Activated CD8-positive, alpha-beta memory T cell treated with anti-CD3 and anti-CD28 coated beads, Interleukin-2, amount 10 ng/mL, durations not matched to agents 7 days and 5 days (primary cell): ENCODE results near the gene GBF1. TPM values are rescaled to one million over a fixed set of nuclear protein-coding genes. Genes with fewer than 3 reads are reported as not detected.

Source experiments
- ATAC-seq: fragments of 150-1000 bp; cut with Tn5 transposase; one replicate; pipeline ENCODE4 v1.10.0; 2021; ENCODE audit warnings: moderate library complexity
- CTCF ChIA-PET: fragments of 350-600 bp; sonication (Branson Sonifier 250); formaldehyde crosslinking; loops from one replicate; lab custom pipeline; 2021; ENCODE audit warnings: antibody characterized with exemption; lab: Charles Lee
- DNase-seq: peaks from one replicate; pipeline ENCODE4 v3.0.0-alpha.2; 2020
- H3K27ac Mint-ChIP-seq: one replicate; pipeline ENCODE4 v1.8.0; 2021; ENCODE audit warnings: mild to moderate bottlenecking, mixed read lengths
- H3K27me3 Mint-ChIP-seq: one replicate; pipeline ENCODE4 v1.8.0; 2021; ENCODE audit warnings: mixed read lengths
- H3K36me3 Mint-ChIP-seq: one replicate; pipeline ENCODE4 v1.8.0; 2021; ENCODE audit warnings: mild to moderate bottlenecking, mixed read lengths
- H3K4me1 Mint-ChIP-seq: one replicate; pipeline ENCODE4 v1.8.0; 2021; ENCODE audit warnings: mixed read lengths
- H3K4me3 Mint-ChIP-seq: one replicate; pipeline ENCODE4 v1.8.0; 2021; ENCODE audit warnings: mild to moderate bottlenecking, moderate library complexity, mixed read lengths
- H3K9me3 Mint-ChIP-seq: one replicate; pipeline ENCODE4 v1.8.0; 2022; ENCODE audit warnings: low read depth, mixed read lengths
- total RNA-seq, 2 experiments: library from RNA; stranded (reverse); gene quantifications; one replicate each; pipeline ENCODE4 v1.2.3, GENCODE V29; 2021

GBF1 gene
- total RNA-seq, 2 experiments from 2014 or later, result 46.5 to 51.6 TPM

- Mint-ChIP-seq H3K9me3 (no peaks in the 10 kb centered on the region), H3K36me3 (peaks cover 1% of the 10 kb centered on the region), H3K4me1 (peaks cover 11% of the 10 kb centered on the region), H3K27me3 (no peaks in the 10 kb centered on the region), H3K4me3 (no peak overlapping the region), H3K27ac (no peak overlapping the region)
- ATAC-seq (no peak), DNase-seq (no peak)
- CTCF ChIA-PET, result interaction anchor here (1.5 to 1.8 kb wide), 2 partner anchors 36 to 86 kb away, joined by 4 read pairs; no protein-coding TSS in a partner anchor
Observed at GRCh38 chr10:102316421-102316820, 71.1 kb downstream of the GBF1 start.

- Mint-ChIP-seq H3K4me1 (peaks cover 21% of the 10 kb centered on the region), H3K36me3 (peaks cover 2% of the 10 kb centered on the region), H3K27me3 (no peaks in the 10 kb centered on the region), H3K27ac (no peak overlapping the region), H3K9me3 (no peaks in the 10 kb centered on the region), H3K4me3 (no peak overlapping the region)
- peak; percentile 82 for ATAC-seq
- DNase-seq, result peak; percentile 85
- CTCF ChIA-PET, result interaction anchor here (0.6 to 1.7 kb wide), 7 partner anchors 10 to 284 kb away, joined by 3 to 17 read pairs (median 4); no protein-coding TSS in a partner anchor
Observed at GRCh38 chr10:102322914-102323313, 77.6 kb downstream of the GBF1 start.

GRCh38 chr10:102324061-102324460, 78.7 kb downstream of the GBF1 start:
- Mint-ChIP-seq H3K4me3 (no peak overlapping the region), H3K4me1 (peaks cover 21% of the 10 kb centered on the region), H3K27ac (no peak overlapping the region), H3K9me3 (no peaks in the 10 kb centered on the region), H3K27me3 (no peaks in the 10 kb centered on the region), H3K36me3 (peaks cover 2% of the 10 kb centered on the region)
- ATAC-seq (no peak), DNase-seq (no peak)
- CTCF ChIA-PET, result interaction anchor here (1.5 to 1.7 kb wide), 2 partner anchors 28 to 93 kb away, joined by 16 to 17 read pairs; no protein-coding TSS in a partner anchor

- Mint-ChIP-seq H3K27ac (no peak overlapping the region), H3K9me3 (no peaks in the 10 kb centered on the region), H3K4me3 (no peak overlapping the region), H3K27me3 (no peaks in the 10 kb centered on the region), H3K36me3 (peaks cover 4% of the 10 kb centered on the region), H3K4me1 (peaks cover 19% of the 10 kb centered on the region)
- CTCF ChIA-PET, result interaction anchor here (1.7 to 2.4 kb wide), 2 partner anchors 26 to 96 kb away, joined by 4 to 11 read pairs; no protein-coding TSS in a partner anchor
- ATAC-seq, result no peak
- DNase-seq, result no peak
Observed at GRCh38 chr10:102326031-102326430, 80.7 kb downstream of the GBF1 start.

- Mint-ChIP-seq H3K27me3 (no peaks in the 10 kb centered on the region), H3K27ac (no peak overlapping the region), H3K9me3 (no peaks in the 10 kb centered on the region), H3K4me3 (no peak overlapping the region), H3K36me3 (peaks cover 2% of the 10 kb centered on the region), H3K4me1 (peaks cover 17% of the 10 kb centered on the region)
- CTCF ChIA-PET, result interaction anchor here (1.2 to 2.4 kb wide), 2 partner anchors 25 to 95 kb away, joined by 4 to 11 read pairs; no protein-coding TSS in a partner anchor
- ATAC-seq, result no peak
- no peak for DNase-seq
Observed at GRCh38 chr10:102327002-102327401, 81.7 kb downstream of the GBF1 start.

GRCh38 chr10:102327641-102328040, 82.3 kb downstream of the GBF1 start:
- DNase-seq (no peak), ATAC-seq (no peak)
- Mint-ChIP-seq H3K4me3 (no peak overlapping the region), H3K4me1 (peaks cover 11% of the 10 kb centered on the region), H3K27ac (no peak overlapping the region), H3K36me3 (peaks cover 4% of the 10 kb centered on the region), H3K27me3 (no peaks in the 10 kb centered on the region), H3K9me3 (no peaks in the 10 kb centered on the region)
- CTCF ChIA-PET, result interaction anchor here (0.7 to 2.4 kb wide), 4 partner anchors 22 to 439 kb away, joined by 3 to 11 read pairs (median 4); no protein-coding TSS in a partner anchor

- Mint-ChIP-seq H3K9me3 (no peaks in the 10 kb centered on the region), H3K4me3 (no peak overlapping the region), H3K4me1 (peaks cover 5% of the 10 kb centered on the region), H3K27ac (no peak overlapping the region), H3K36me3 (peaks cover 5% of the 10 kb centered on the region), H3K27me3 (no peaks in the 10 kb centered on the region)
- CTCF ChIA-PET, result interaction anchor here (1.0 to 2.0 kb wide), 3 partner anchors 14 to 103 kb away, joined by 3 to 7 read pairs (median 4); no protein-coding TSS in a partner anchor
- ATAC-seq (no peak), DNase-seq (no peak)
Observed at GRCh38 chr10:102332772-102333171, 87.4 kb downstream of the GBF1 start.

- DNase-seq, result no peak
- ATAC-seq, result no peak
- peaks cover 10% of the 10 kb centered on the region for H3K4me1 Mint-ChIP-seq
- H3K27me3 Mint-ChIP-seq, result no peaks in the 10 kb centered on the region
- peaks cover 7% of the 10 kb centered on the region for H3K36me3 Mint-ChIP-seq
- H3K4me3 Mint-ChIP-seq, result no peak overlapping the region
- H3K27ac Mint-ChIP-seq, result no peak overlapping the region
- CTCF ChIA-PET, result interaction anchor here (2.0 to 3.7 kb wide), 2 partner anchors 13 to 17 kb away, joined by 7 to 17 read pairs; no protein-coding TSS in a partner anchor
- no peaks in the 10 kb centered on the region for H3K9me3 Mint-ChIP-seq
Observed at GRCh38 chr10:102334101-102334500, 88.8 kb downstream of the GBF1 start.

- H3K27ac Mint-ChIP-seq, result no peak overlapping the region
- ATAC-seq (no peak), DNase-seq (no peak)
- CTCF ChIA-PET, result interaction anchor here (1.4 to 3.7 kb wide), 2 partner anchors 16 to 103 kb away, joined by 4 to 17 read pairs; no protein-coding TSS in a partner anchor
- no peaks in the 10 kb centered on the region for H3K27me3 Mint-ChIP-seq
- H3K4me1 Mint-ChIP-seq, result peaks cover 10% of the 10 kb centered on the region
- peaks cover 6% of the 10 kb centered on the region for H3K36me3 Mint-ChIP-seq
- H3K9me3 Mint-ChIP-seq, result no peaks in the 10 kb centered on the region
- no peak overlapping the region for H3K4me3 Mint-ChIP-seq
Observed at GRCh38 chr10:102335184-102335583, 89.9 kb downstream of the GBF1 start.

GRCh38 chr10:102341038-102341688, 95.8 kb downstream of the GBF1 start:
- Mint-ChIP-seq H3K9me3 (no peaks in the 10 kb centered on the region), H3K4me1 (peaks cover 10% of the 10 kb centered on the region), H3K36me3 (peaks cover 8% of the 10 kb centered on the region), H3K4me3 (no peak overlapping the region), H3K27ac (no peak overlapping the region), H3K27me3 (no peaks in the 10 kb centered on the region)
- no peak for DNase-seq
- CTCF ChIA-PET, result interaction anchor here (0.7 to 2.5 kb wide), 4 partner anchors 10 to 172 kb away, joined by 3 to 28 read pairs (median 7); no protein-coding TSS in a partner anchor
- ATAC-seq, result no peak

GRCh38 chr10:102342458-102342857, 97.1 kb downstream of the GBF1 start:
- Mint-ChIP-seq H3K27ac (no peak overlapping the region), H3K9me3 (no peaks in the 10 kb centered on the region), H3K4me1 (peaks cover 7% of the 10 kb centered on the region), H3K36me3 (peaks cover 8% of the 10 kb centered on the region), H3K4me3 (no peak overlapping the region), H3K27me3 (no peaks in the 10 kb centered on the region)
- CTCF ChIA-PET, result interaction anchor here (2.2 to 2.5 kb wide), 2 partner anchors 8 to 112 kb away, joined by 15 to 28 read pairs; no protein-coding TSS in a partner anchor
- no peak for ATAC-seq
- no peak for DNase-seq

- H3K27ac Mint-ChIP-seq, result no peak overlapping the region
- H3K4me1 Mint-ChIP-seq, result peaks cover 3% of the 10 kb centered on the region
- no peak for DNase-seq
- peaks cover 8% of the 10 kb centered on the region for H3K36me3 Mint-ChIP-seq
- H3K4me3 Mint-ChIP-seq, result no peak overlapping the region
- H3K27me3 Mint-ChIP-seq, result no peaks in the 10 kb centered on the region
- no peaks in the 10 kb centered on the region for H3K9me3 Mint-ChIP-seq
- CTCF ChIA-PET, result interaction anchor here (1.5 to 2.5 kb wide), 3 partner anchors 8 to 113 kb away, joined by 7 to 28 read pairs (median 15); no protein-coding TSS in a partner anchor
- no peak for ATAC-seq
Observed at GRCh38 chr10:102342958-102343357, 97.6 kb downstream of the GBF1 start.

- Mint-ChIP-seq H3K27me3 (no peaks in the 10 kb centered on the region), H3K4me3 (no peak overlapping the region), H3K9me3 (no peaks in the 10 kb centered on the region), H3K36me3 (peaks cover 5% of the 10 kb centered on the region), H3K27ac (no peak overlapping the region), H3K4me1 (no peaks in the 10 kb centered on the region)
- ATAC-seq (no peak), DNase-seq (no peak)
- CTCF ChIA-PET, result interaction anchor here (1.5 to 2.2 kb wide), 2 partner anchors 8 to 114 kb away, joined by 7 to 15 read pairs; no protein-coding TSS in a partner anchor
Observed at GRCh38 chr10:102344067-102344466, 98.7 kb downstream of the GBF1 start.
